GM12878 (cell line): ENCODE results near the gene ATP5F1A. TPM values are rescaled to one million over a fixed set of nuclear protein-coding genes. Genes with fewer than 3 reads are reported as not detected.

Experiments used
- ATAC-seq: fragments of 200-7000 bp; cut with Tn5 transposase; 3 replicates; pipeline ENCODE4 v1.9.1; 2020; ENCODE audit warnings: mild to moderate bottlenecking, moderate library complexity
- BruUV-seq: library from RNA; stranded (reverse); fragments of 400-500 nt; replicated peaks from 2 replicates; lab custom pipeline; 2021; lab: Mats Ljungman, UMichigan
- CTCF ChIA-PET: fragments of 300-600 bp; sonication (Branson Sonifier 250); formaldehyde crosslinking; extraction: SDS; loops from one replicate; lab custom pipeline; 2021; ENCODE audit warnings: inconsistent platforms; lab: Yijun Ruan, JAX
- POLR2A ChIA-PET: fragments of 350-600 bp; formaldehyde crosslinking; extraction: SDS; loops from one replicate; lab custom pipeline; 2021; ENCODE audit warnings: inconsistent platforms; lab: Charles Lee
- RAD21 ChIA-PET: fragments of 300-600 bp; sonication (Branson Sonifier 250); formaldehyde crosslinking; loops from one replicate; lab custom pipeline; 2023; ENCODE audit warnings: antibody characterized with exemption; ENCODE audit not compliant: unreplicated experiment; lab: Charles Lee
- SMC1A ChIA-PET: fragments of 300-600 bp; sonication (Branson Sonifier 250); formaldehyde crosslinking; loops from one replicate; lab custom pipeline; 2023; ENCODE audit not compliant: unreplicated experiment, uncharacterized antibody; lab: Charles Lee
- DNase-seq: peaks from one replicate; pipeline ENCODE4 v3.0.0-alpha.2; 2011; ENCODE audit warnings: low read depth, low spot score
- FAIRE-seq: peaks from 3 replicates; lab custom pipeline; 2011; peaks lifted over from hg19 to GRCh38; lab: Jason Lieb, UNC
- H2AFZ ChIP-seq: 2 replicates; pipeline ENCODE4 v1.6.0; 2011; ENCODE audit warnings: low read depth, low read length, control low read depth; ENCODE audit not compliant: control insufficient read depth
- H3K27ac ChIP-seq: 2 replicates; pipeline ENCODE4 v1.5.1; 2011; ENCODE audit warnings: control low read depth; ENCODE audit not compliant: control insufficient read depth, insufficient read depth
- H3K27me3 ChIP-seq, 2 experiments: replicated peaks in 1 of 2; 2 replicates each; pipeline versions ENCODE4 v1.6.0 to v1.6.1; 2011; ENCODE audit warnings: low read length in 1 of 2; ENCODE audit not compliant: control insufficient read depth in 2 of 2, insufficient read depth in 2 of 2
- H3K36me3 ChIP-seq, 2 experiments: 2 replicates each; pipeline ENCODE4 v1.5.1; 2011; ENCODE audit warnings: low read length in 1 of 2; ENCODE audit not compliant: control insufficient read depth in 2 of 2, insufficient read depth in 2 of 2
- H3K4me1 ChIP-seq: 2 replicates; pipeline ENCODE4 v1.6.1; 2011; ENCODE audit warnings: mild to moderate bottlenecking, low read length, moderate library complexity, mixed read lengths; ENCODE audit not compliant: control insufficient read depth, insufficient read depth
- H3K4me2 ChIP-seq: 2 replicates; pipeline ENCODE4 v1.6.0; 2011; ENCODE audit warnings: control low read depth; ENCODE audit not compliant: control insufficient read depth, insufficient read depth
- H3K4me3 ChIP-seq: fragments of 200-600 bp; sonication (generic); 2 replicates; pipeline ENCODE4 v1.5.1; 2016
- H3K79me2 ChIP-seq: 2 replicates; pipeline ENCODE4 v1.6.0; 2011; ENCODE audit warnings: low read length; ENCODE audit not compliant: control insufficient read depth, insufficient read depth
- H3K9ac ChIP-seq: 2 replicates; pipeline ENCODE4 v1.8.0; 2011; ENCODE audit warnings: low read length, control low read depth, mixed read lengths; ENCODE audit not compliant: control insufficient read depth, insufficient read depth
- H3K9me3 ChIP-seq: replicated peaks from 3 replicates; pipeline ENCODE4 v1.5.1; 2011; ENCODE audit warnings: mild to moderate bottlenecking, low read length; ENCODE audit not compliant: control insufficient read depth, insufficient read depth
- H4K20me1 ChIP-seq: 2 replicates; pipeline ENCODE4 v1.6.0; 2011; ENCODE audit not compliant: control insufficient read depth, insufficient read depth
- EZH2 ChIP-seq: IDR thresholded peaks from 2 replicates; pipeline ENCODE4 v1.6.1; 2012; ENCODE audit warnings: low read depth, mild to moderate bottlenecking, control low read depth, inconsistent platforms, low read length, borderline replicate concordance; ENCODE audit not compliant: control insufficient read depth
- KLF5 ChIP-seq: fragments of 450-650 bp; IDR thresholded peaks from 2 replicates; pipeline ENCODE4 v1.6.1; 2014; ENCODE audit warnings: mild to moderate bottlenecking; ENCODE audit not compliant: partially characterized antibody
- MAX ChIP-seq: IDR thresholded peaks from 2 replicates; pipeline ENCODE4 v1.6.1; 2012; ENCODE audit warnings: low read depth, low read length, improper control_type of control experiment
- POU2F2 ChIP-seq: IDR thresholded peaks from 3 replicates; pipeline ENCODE4 v1.6.1; 2011; ENCODE audit warnings: low read depth, mild to moderate bottlenecking, low read length, borderline replicate concordance
- SIN3A ChIP-seq: IDR thresholded peaks from 2 replicates; pipeline ENCODE4 v1.6.1; 2012; ENCODE audit warnings: low read depth, low read length, improper control_type of control experiment
- TCF12 ChIP-seq: IDR thresholded peaks from 2 replicates; pipeline ENCODE4 v1.6.1; 2011; ENCODE audit warnings: low read depth, mild to moderate bottlenecking, low read length
- ZNF217 ChIP-seq: fragments of 450-650 bp; IDR thresholded peaks from 2 replicates; pipeline ENCODE4 v1.6.1; 2017; ENCODE audit warnings: antibody characterized with exemption, mild to moderate bottlenecking
- ZNF687 ChIP-seq: fragments of 450-650 bp; IDR thresholded peaks from 2 replicates; pipeline ENCODE4 v1.6.1; 2017; ENCODE audit warnings: mild to moderate bottlenecking, moderate library complexity
- WGBS: methylation state at CpG from one replicate; pipeline ENCODE4 v1.1.6; 2016; ENCODE audit warnings: low lambda C conversion rate; ENCODE audit not compliant: insufficient replicate concordance, insufficient coverage; ENCODE audit errors: missing lambda C conversion rate; 5-methylcytosine and 5-hydroxymethylcytosine counted together
- in situ Hi-C: fragments of 300-500 bp; cut with MboI; formaldehyde crosslinking; loops from 9 replicates; pipeline ENCODE4 v1.14.3; 2018; ENCODE audit warnings: mixed read lengths
- intact Hi-C: fragments of 100-400 bp; cut with micrococcal nuclease; formaldehyde crosslinking; loops from one replicate; pipeline ENCODE4 v1.14.2; 2022; ENCODE audit not compliant: unreplicated experiment
- polyA plus RNA-seq, 11 experiments: library from polyadenylated mRNA; depleted of rRNA in 4 of 11; unstranded in 6 of 11; stranded (reverse) in 5 of 11; fragments of >200 nt; fragmentation: Nextera tagmentation in 4 of 11; fragmentation: Illumina TruSeq in 1 of 11; extraction: Ambion mirVana in 4 of 11; extraction: Trizol in 1 of 11; gene quantifications; 1 replicate in 1 of 11; 2 replicates in 10 of 11; pipeline versions ENCODE4 v1.2.1 to v1.2.3, GENCODE V29; 2011 to 2016; ENCODE audit warnings: inconsistent platforms in 2 of 11, missing spikeins in 2 of 11, low read depth in 1 of 11
- total RNA-seq, 4 experiments: library from RNA; depleted of rRNA in 3 of 4; stranded (reverse); fragments of >200 nt in 3 of 4; fragmentation: Illumina TruSeq in 1 of 4; extraction: Trizol in 1 of 4; gene quantifications; 2 replicates each; pipeline versions ENCODE4 v1.2.1 to v1.2.3, GENCODE V29; 2013 to 2021

The ATP5F1A gene
- total and polyA plus RNA-seq, 10 of the 15 experiments (the other 5 are each of a cell fraction or from before 2014, with no cell fraction given) = 592 to 1,161 (median 723) TPM

- H3K4me3 ChIP-seq = no peak overlapping the region
- in situ Hi-C loops = loop anchor here (5.0 kb wide), 1 partner anchor 417 kb away; no protein-coding TSS in a partner anchor
- FAIRE-seq = no peak
- H3K9me3 ChIP-seq = no peaks in the 10 kb centered on the region; the same call in 2 of the 3 replicates
- H3K79me2 ChIP-seq = no peaks in the 10 kb centered on the region
- intact Hi-C loops = no loop called here
- H3K27ac ChIP-seq = no peak overlapping the region
- H2AFZ ChIP-seq = no peak overlapping the region
- no TSS peak for BruUV-seq
- TF ChIP-seq MAX = no peak
- no peak for TF ChIP-seq POU2F2
- no peak for TF ChIP-seq ZNF687
- TF ChIP-seq ZNF217 = no peak
- no peak for TF ChIP-seq EZH2
- TF ChIP-seq KLF5 = no peak
- no peak for TF ChIP-seq SIN3A
- no peak for TF ChIP-seq TCF12
- ChIA-PET POLR2A (no interaction called here), SMC1A (interaction anchor here (0.8 to 1.2 kb wide), 2 partner anchors 50 to 334 kb away, joined by 3 read pairs; no protein-coding TSS in a partner anchor), CTCF (interaction anchor here (0.9 to 2.2 kb wide), 2 partner anchors 9 to 11 kb away, joined by 3 to 12 read pairs; no protein-coding TSS in a partner anchor), RAD21 (interaction anchor here (1.0 kb wide), 1 partner anchor 13 kb away, joined by 3 read pairs; no protein-coding TSS in a partner anchor)
- H3K36me3 ChIP-seq = peaks cover 13 to 53% of the 10 kb centered on the region in 2 experiments
- no peaks in the 10 kb centered on the region for H3K4me1 ChIP-seq
- no peaks in the 10 kb centered on the region for H4K20me1 ChIP-seq
- no peak overlapping the region for H3K9ac ChIP-seq
- DNase-seq = no peak
- no peaks in the 10 kb centered on the region for H3K27me3 ChIP-seq
- no peak overlapping the region for H3K4me2 ChIP-seq
- WGBS = 70% methylated on average over 2 of the region's 2 CpGs
- ATAC-seq = no peak
Observed at GRCh38 chr18:46084431-46084830, 13.7 kb downstream of the ATP5F1A start.
